Astrocyte (in vitro differentiated cells and primary cell): ENCODE results near the gene UCHL3. TPM values are rescaled to one million over a fixed set of nuclear protein-coding genes. Genes with fewer than 3 reads are reported as not detected.

Experiments used
- DNase-seq: peaks from one replicate; pipeline ENCODE4 v3.0.0-alpha.2; 2010; ENCODE audit warnings: low read depth
- FAIRE-seq: peaks from 2 replicates; lab custom pipeline; 2011; peaks lifted over from hg19 to GRCh38; lab: Jason Lieb, UNC
- H2AFZ ChIP-seq: 2 replicates; pipeline ENCODE4 v1.6.0; 2012; ENCODE audit warnings: low read depth, low read length, inconsistent platforms
- H3K27ac ChIP-seq: 2 replicates; pipeline ENCODE4 v1.5.1; 2011; ENCODE audit warnings: low read depth, low read length, inconsistent platforms
- H3K27me3 ChIP-seq: 2 replicates; pipeline ENCODE4 v1.6.0; 2011; ENCODE audit warnings: low read length, inconsistent platforms; ENCODE audit not compliant: insufficient read depth
- H3K36me3 ChIP-seq: 2 replicates; pipeline ENCODE4 v1.5.1; 2011; ENCODE audit warnings: low read length, inconsistent platforms; ENCODE audit not compliant: insufficient read depth
- H3K4me1 ChIP-seq: 2 replicates; pipeline ENCODE4 v1.5.1; 2011; ENCODE audit warnings: low read length, inconsistent platforms; ENCODE audit not compliant: insufficient read depth
- H3K4me2 ChIP-seq: 2 replicates; pipeline ENCODE4 v1.6.0; 2012; ENCODE audit warnings: low read length, inconsistent platforms
- H3K4me3 ChIP-seq: 2 replicates; pipeline ENCODE4 v1.5.1; 2011; ENCODE audit warnings: low read depth, mild to moderate bottlenecking, low read length, inconsistent platforms; ENCODE audit not compliant: insufficient read depth
- H3K79me2 ChIP-seq: 2 replicates; pipeline ENCODE4 v1.6.0; 2012; ENCODE audit warnings: mild to moderate bottlenecking, low read length, inconsistent platforms; ENCODE audit not compliant: insufficient read depth
- H3K9ac ChIP-seq: 2 replicates; pipeline ENCODE4 v1.6.0; 2012; ENCODE audit warnings: mild to moderate bottlenecking, low read length, inconsistent platforms
- H3K9me3 ChIP-seq: 2 replicates; pipeline ENCODE4 v1.5.1; 2012; ENCODE audit warnings: low read depth, mild to moderate bottlenecking, low read length, inconsistent platforms; ENCODE audit not compliant: insufficient read depth
- H4K20me1 ChIP-seq: 2 replicates; pipeline ENCODE4 v1.6.0; 2012; ENCODE audit warnings: low read length, inconsistent platforms; ENCODE audit not compliant: insufficient read depth
- H3K27ac Mint-ChIP-seq: one replicate; pipeline ENCODE4 v1.8.0; 2021; ENCODE audit warnings: mild to moderate bottlenecking, mixed read lengths; ENCODE audit not compliant: unreplicated experiment
- H3K27me3 Mint-ChIP-seq: one replicate; pipeline ENCODE4 v1.8.0; 2021; ENCODE audit warnings: low read depth, mixed read lengths; ENCODE audit not compliant: unreplicated experiment
- H3K36me3 Mint-ChIP-seq: one replicate; pipeline ENCODE4 v1.8.0; 2021; ENCODE audit warnings: low read depth, mixed read lengths; ENCODE audit not compliant: unreplicated experiment
- H3K4me1 Mint-ChIP-seq: one replicate; pipeline ENCODE4 v1.8.0; 2021; ENCODE audit warnings: low read depth, mixed read lengths; ENCODE audit not compliant: unreplicated experiment
- H3K4me3 Mint-ChIP-seq: one replicate; pipeline ENCODE4 v1.8.0; 2021; ENCODE audit warnings: mild to moderate bottlenecking, moderate library complexity, mixed read lengths; ENCODE audit not compliant: unreplicated experiment
- H3K9me3 Mint-ChIP-seq: one replicate; pipeline ENCODE4 v1.8.0; 2021; ENCODE audit warnings: mild to moderate bottlenecking, mixed read lengths; ENCODE audit not compliant: unreplicated experiment
- CTCF ChIP-seq: IDR thresholded peaks from 2 replicates; pipeline ENCODE4 v1.5.1; 2011; ENCODE audit warnings: low read depth, mild to moderate bottlenecking, inconsistent platforms, low read length, moderate library complexity; ENCODE audit not compliant: insufficient read depth
- EZH2 ChIP-seq: IDR thresholded peaks from 2 replicates; pipeline ENCODE4 v1.6.1; 2012; ENCODE audit warnings: mild to moderate bottlenecking, low read length, inconsistent platforms; ENCODE audit not compliant: insufficient read depth
- total RNA-seq: library from RNA; stranded (reverse); gene quantifications from 2 replicates; pipeline ENCODE4 v1.2.1, GENCODE V29; 2021

Gene UCHL3
- total RNA-seq, 1 donor from 2014 or later = 59.2 TPM

- H3K36me3 Mint-ChIP-seq = peaks cover 28% of the 10 kb centered on the region
- no peak for TF ChIP-seq EZH2
- TF ChIP-seq CTCF = no peak
- Histone ChIP-seq H2AFZ (no peak overlapping the region), H3K27me3 (no peaks in the 10 kb centered on the region), H3K4me2 (no peak overlapping the region), H3K4me1 (no peaks in the 10 kb centered on the region), H3K27ac (no peak overlapping the region), H4K20me1 (no peaks in the 10 kb centered on the region), H3K9me3 (peaks cover 4% of the 10 kb centered on the region), H3K79me2 (no peaks in the 10 kb centered on the region), H3K36me3 (peaks cover 10% of the 10 kb centered on the region), H3K4me3 (no peak overlapping the region), H3K9ac (no peak overlapping the region)
- peaks cover 3% of the 10 kb centered on the region for H3K4me1 Mint-ChIP-seq
- H3K9me3 Mint-ChIP-seq = peaks cover 5% of the 10 kb centered on the region
- H3K4me3 Mint-ChIP-seq = no peak overlapping the region
- H3K27me3 Mint-ChIP-seq = no peaks in the 10 kb centered on the region
- DNase-seq (no peak), FAIRE-seq (no peak)
- H3K27ac Mint-ChIP-seq = no peak overlapping the region
These were observed 35.6 kb downstream of the UCHL3 start for GRCh38 chr13:75585153-75585552.

- H3K4me1 ChIP-seq = no peaks in the 10 kb centered on the region
- FAIRE-seq (no peak), DNase-seq (no peak)
- H3K9ac ChIP-seq = no peak overlapping the region
- no peak overlapping the region for H3K4me3 ChIP-seq
- H3K36me3 Mint-ChIP-seq = peaks cover 22% of the 10 kb centered on the region
- no peak overlapping the region for H3K4me2 ChIP-seq
- no peak overlapping the region for H2AFZ ChIP-seq
- no peak overlapping the region for H3K27ac Mint-ChIP-seq
- no peaks in the 10 kb centered on the region for H3K79me2 ChIP-seq
- no peak overlapping the region for H3K27ac ChIP-seq
- no peaks in the 10 kb centered on the region for H3K27me3 ChIP-seq
- H3K4me1 Mint-ChIP-seq = no peaks in the 10 kb centered on the region
- no peaks in the 10 kb centered on the region for H4K20me1 ChIP-seq
- peaks cover 4% of the 10 kb centered on the region for H3K9me3 ChIP-seq
- peaks cover 14% of the 10 kb centered on the region for H3K36me3 ChIP-seq
- no peak overlapping the region for H3K4me3 Mint-ChIP-seq
- no peaks in the 10 kb centered on the region for H3K27me3 Mint-ChIP-seq
- TF ChIP-seq CTCF (no peak), EZH2 (no peak)
- H3K9me3 Mint-ChIP-seq = peaks cover 5% of the 10 kb centered on the region
These were observed 38.1 kb downstream of the UCHL3 start for GRCh38 chr13:75587679-75588078.

GRCh38 chr13:75596657-75597182, 47.1 kb downstream of the UCHL3 start:
- DNase-seq (no peak), FAIRE-seq (no peak)
- Mint-ChIP-seq H3K4me3 (no peak overlapping the region), H3K27me3 (no peaks in the 10 kb centered on the region), H3K27ac (no peak overlapping the region), H3K9me3 (peaks cover 1% of the 10 kb centered on the region), H3K4me1 (peaks cover 2% of the 10 kb centered on the region), H3K36me3 (peaks cover 14% of the 10 kb centered on the region)
- H2AFZ ChIP-seq = no peak overlapping the region
- no peaks in the 10 kb centered on the region for H3K27me3 ChIP-seq
- no peaks in the 10 kb centered on the region for H3K9me3 ChIP-seq
- H3K4me3 ChIP-seq = no peak overlapping the region
- no peaks in the 10 kb centered on the region for H3K4me1 ChIP-seq
- no peak overlapping the region for H3K9ac ChIP-seq
- H3K27ac ChIP-seq = no peak overlapping the region
- no peak for TF ChIP-seq EZH2
- TF ChIP-seq CTCF = no peak
- H3K79me2 ChIP-seq = no peaks in the 10 kb centered on the region
- peaks cover 3% of the 10 kb centered on the region for H3K36me3 ChIP-seq
- H4K20me1 ChIP-seq = no peaks in the 10 kb centered on the region
- no peak overlapping the region for H3K4me2 ChIP-seq
